PC-3 (cell line): ENCODE results near the gene SPOPL. TPM values are rescaled to one million over a fixed set of nuclear protein-coding genes. Genes with fewer than 3 reads are reported as not detected.

Source experiments
- ATAC-seq: fragments of 200-7000 bp; cut with Tn5 transposase; 2 replicates; pipeline ENCODE4 v1.9.1; 2020; ENCODE audit warnings: mild to moderate bottlenecking, moderate library complexity
- BruUV-seq: library from RNA; stranded (reverse); fragments of 400-500 nt; replicated peaks from 2 replicates; lab custom pipeline; 2021; lab: Mats Ljungman, UMichigan
- CTCF ChIA-PET: fragments of 300-600 bp; sonication (Branson Sonifier 250); formaldehyde crosslinking; loops from one replicate; lab custom pipeline; 2022; ENCODE audit warnings: antibody characterized with exemption; lab: Charles Lee
- POLR2A ChIA-PET: fragments of 300-600 bp; sonication (Branson Sonifier 250); formaldehyde crosslinking; loops from one replicate; lab custom pipeline; 2022; ENCODE audit warnings: antibody characterized with exemption; ENCODE audit not compliant: unreplicated experiment; lab: Charles Lee
- DNase-seq: peaks from one replicate; pipeline ENCODE4 v3.0.0-alpha.2; 2015
- H2AFZ ChIP-seq: fragments of 300-600 bp; sonication (generic); 2 replicates; pipeline ENCODE4 v1.6.0; 2016; ENCODE audit warnings: antibody characterized with exemption, low read length
- H3F3A ChIP-seq: fragments of 300-600 bp; sonication (generic); one replicate; pipeline ENCODE4 v1.6.0; 2017; ENCODE audit warnings: antibody characterized with exemption, low read length, control low read depth, mild to moderate bottlenecking; ENCODE audit not compliant: unreplicated experiment
- H3K27ac ChIP-seq: fragments of 300-600 bp; sonication (generic); 2 replicates; pipeline ENCODE4 v1.5.1; 2016; ENCODE audit warnings: mild to moderate bottlenecking, low read length
- H3K27me3 ChIP-seq: fragments of 300-600 bp; sonication (generic); 2 replicates; pipeline ENCODE4 v1.6.1; 2016; ENCODE audit warnings: low read length, mixed read lengths
- H3K36me3 ChIP-seq: fragments of 300-600 bp; sonication (generic); 2 replicates; pipeline ENCODE4 v1.6.1; 2016; ENCODE audit warnings: low read depth, mixed run types, low read length, mixed read lengths
- H3K4me1 ChIP-seq: fragments of 300-600 bp; sonication (generic); 2 replicates; pipeline ENCODE4 v1.5.1; 2016; ENCODE audit warnings: low read length; ENCODE audit not compliant: insufficient read depth
- H3K4me2 ChIP-seq: fragments of 300-600 bp; sonication (generic); 2 replicates; pipeline ENCODE4 v1.6.0; 2016; ENCODE audit warnings: low read length
- H3K4me3 ChIP-seq: fragments of 300-600 bp; sonication (generic); 2 replicates; pipeline ENCODE4 v1.5.1; 2016; ENCODE audit warnings: mild to moderate bottlenecking, low read length, mixed read lengths
- H3K79me2 ChIP-seq: fragments of 300-600 bp; sonication (generic); 2 replicates; pipeline ENCODE4 v1.6.1; 2017; ENCODE audit warnings: low read length, mixed read lengths
- H3K9ac ChIP-seq: fragments of 300-600 bp; sonication (generic); 2 replicates; pipeline ENCODE4 v1.6.0; 2016; ENCODE audit warnings: mild to moderate bottlenecking, low read length
- H3K9me2 ChIP-seq: fragments of 300-600 bp; sonication (generic); replicated peaks from 2 replicates; pipeline ENCODE4 v1.6.1; 2016; ENCODE audit warnings: mixed run types, low read length, mixed read lengths
- H3K9me3 ChIP-seq: fragments of 300-600 bp; sonication (generic); 2 replicates; pipeline ENCODE4 v1.6.1; 2016; ENCODE audit warnings: low read length, mixed read lengths
- H4K20me1 ChIP-seq: fragments of 300-600 bp; sonication (generic); 2 replicates; pipeline ENCODE4 v1.6.1; 2016; ENCODE audit warnings: low read length, mixed read lengths
- EZH2 ChIP-seq: fragments of 300-600 bp; sonication (generic); IDR thresholded peaks from one replicate; pipeline ENCODE4 v1.6.1; 2017; ENCODE audit warnings: antibody characterized with exemption, mild to moderate bottlenecking, low read length; ENCODE audit not compliant: unreplicated experiment
- EZH2phosphoT487 ChIP-seq: fragments of 300-600 bp; sonication (generic); IDR thresholded peaks from 2 replicates; pipeline ENCODE4 v1.6.1; 2018; ENCODE audit warnings: mild to moderate bottlenecking, antibody characterized with exemption, low read length, borderline replicate concordance
- intact Hi-C: fragments of 100-400 bp; cut with micrococcal nuclease; formaldehyde crosslinking; loops from 2 replicates; pipeline ENCODE4 v1.9.0; 2023
- total RNA-seq: library from RNA; depleted of rRNA; stranded (reverse); fragments of >200 nt; gene quantifications from 2 replicates; pipeline ENCODE4 v1.2.3, GENCODE V29; 2014
- TF ChIP-seq, protein P1 (sequence below): fragments of 300-600 bp; sonication (generic); conservative IDR thresholded peaks from 2 replicates; pipeline ENCODE4 v1.5.1; 2017; ENCODE audit warnings: antibody characterized with exemption, low read depth, mild to moderate bottlenecking, low read length

Gene SPOPL
- total RNA-seq, 1 experiment from 2014 or later, result 10.2 TPM

DNA sequence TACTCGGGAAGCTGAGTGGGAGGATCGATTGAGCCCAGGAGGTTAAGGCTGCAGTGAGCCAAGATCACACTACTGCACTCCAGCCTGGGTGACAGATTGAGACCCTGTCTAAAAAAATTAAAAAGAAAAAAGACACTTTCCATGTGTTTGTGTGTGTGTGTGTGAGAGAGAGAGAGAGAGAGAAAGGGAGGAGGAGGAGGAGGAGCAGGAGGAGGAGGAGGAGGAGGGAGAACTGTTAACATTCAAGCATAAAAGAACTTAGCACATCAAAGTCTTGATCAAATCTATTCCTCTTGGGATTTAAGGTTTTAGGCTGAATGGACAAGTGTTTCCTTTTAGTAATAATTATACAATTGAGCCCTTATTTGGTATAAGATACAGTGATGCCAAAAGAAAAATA, 75.5 kb downstream of the SPOPL start:
- Histone ChIP-seq H3K4me1 (no peaks in the 10 kb centered on the region), H3K9ac (no peak overlapping the region), H3K4me2 (no peak overlapping the region), H3K4me3 (no peak overlapping the region), H3K27ac (no peak overlapping the region), H3K9me3 (no peaks in the 10 kb centered on the region; the same call in 1 of the 2 replicates), H4K20me1 (no peaks in the 10 kb centered on the region), H3F3A (peaks cover 3% of the 10 kb centered on the region), H3K9me2 (no peaks in the 10 kb centered on the region), H3K27me3 (no peaks in the 10 kb centered on the region), H3K79me2 (no peaks in the 10 kb centered on the region), H3K36me3 (peaks cover 7% of the 10 kb centered on the region), H2AFZ (no peak overlapping the region)
- DNase-seq (no peak), ATAC-seq (no peak)
- ChIA-PET POLR2A (no interaction called here), CTCF (no interaction called here)
- intact Hi-C loops, result no loop called here
- no TSS peak for BruUV-seq
- TF ChIP-seq, protein P1, sequence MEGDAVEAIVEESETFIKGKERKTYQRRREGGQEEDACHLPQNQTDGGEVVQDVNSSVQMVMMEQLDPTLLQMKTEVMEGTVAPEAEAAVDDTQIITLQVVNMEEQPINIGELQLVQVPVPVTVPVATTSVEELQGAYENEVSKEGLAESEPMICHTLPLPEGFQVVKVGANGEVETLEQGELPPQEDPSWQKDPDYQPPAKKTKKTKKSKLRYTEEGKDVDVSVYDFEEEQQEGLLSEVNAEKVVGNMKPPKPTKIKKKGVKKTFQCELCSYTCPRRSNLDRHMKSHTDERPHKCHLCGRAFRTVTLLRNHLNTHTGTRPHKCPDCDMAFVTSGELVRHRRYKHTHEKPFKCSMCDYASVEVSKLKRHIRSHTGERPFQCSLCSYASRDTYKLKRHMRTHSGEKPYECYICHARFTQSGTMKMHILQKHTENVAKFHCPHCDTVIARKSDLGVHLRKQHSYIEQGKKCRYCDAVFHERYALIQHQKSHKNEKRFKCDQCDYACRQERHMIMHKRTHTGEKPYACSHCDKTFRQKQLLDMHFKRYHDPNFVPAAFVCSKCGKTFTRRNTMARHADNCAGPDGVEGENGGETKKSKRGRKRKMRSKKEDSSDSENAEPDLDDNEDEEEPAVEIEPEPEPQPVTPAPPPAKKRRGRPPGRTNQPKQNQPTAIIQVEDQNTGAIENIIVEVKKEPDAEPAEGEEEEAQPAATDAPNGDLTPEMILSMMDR, result no peak
- TF ChIP-seq EZH2phosphoT487 (no peak), EZH2 (no peak)

DNA sequence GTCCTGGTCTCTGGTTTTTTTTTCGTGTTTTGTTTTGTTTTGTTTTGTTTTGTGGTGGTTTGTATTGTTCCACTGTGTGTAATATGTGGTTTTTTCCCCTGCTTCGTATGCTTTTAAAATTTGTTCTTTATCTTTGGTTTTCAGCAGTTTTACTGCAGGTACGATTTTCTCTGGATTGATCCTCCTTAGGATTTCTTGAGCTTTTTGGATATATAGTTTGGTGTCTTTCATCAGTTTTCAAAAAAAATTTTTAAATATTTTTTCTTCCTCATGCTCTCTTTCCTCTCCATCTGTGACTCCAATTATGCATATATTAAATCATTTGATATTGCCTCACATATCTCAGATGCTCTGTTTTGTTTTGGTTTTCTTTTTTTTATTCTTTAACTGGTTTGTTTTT, 78.0 kb downstream of the SPOPL start:
- H3K9ac ChIP-seq, result no peak overlapping the region
- peaks cover 3% of the 10 kb centered on the region for H3F3A ChIP-seq
- H3K9me2 ChIP-seq, result no peaks in the 10 kb centered on the region
- BruUV-seq, result no TSS peak
- H3K27me3 ChIP-seq, result no peaks in the 10 kb centered on the region
- no peaks in the 10 kb centered on the region for H4K20me1 ChIP-seq
- no peak for ATAC-seq
- no peaks in the 10 kb centered on the region; the same call in 1 of the 2 replicates for H3K9me3 ChIP-seq
- no peaks in the 10 kb centered on the region for H3K4me1 ChIP-seq
- H2AFZ ChIP-seq, result no peak overlapping the region
- no peak overlapping the region for H3K4me3 ChIP-seq
- ChIA-PET CTCF (no interaction called here), POLR2A (interaction anchor here (0.7 kb wide), 1 partner anchor 363 kb away, joined by 8 read pairs; no protein-coding TSS in a partner anchor)
- peaks cover 7% of the 10 kb centered on the region for H3K36me3 ChIP-seq
- no peak for DNase-seq
- no peak overlapping the region for H3K27ac ChIP-seq
- intact Hi-C loops, result no loop called here
- TF ChIP-seq EZH2, result no peak
- TF ChIP-seq EZH2phosphoT487, result no peak
- TF ChIP-seq, protein P1, result no peak
- H3K4me2 ChIP-seq, result no peak overlapping the region
- H3K79me2 ChIP-seq, result no peaks in the 10 kb centered on the region

DNA sequence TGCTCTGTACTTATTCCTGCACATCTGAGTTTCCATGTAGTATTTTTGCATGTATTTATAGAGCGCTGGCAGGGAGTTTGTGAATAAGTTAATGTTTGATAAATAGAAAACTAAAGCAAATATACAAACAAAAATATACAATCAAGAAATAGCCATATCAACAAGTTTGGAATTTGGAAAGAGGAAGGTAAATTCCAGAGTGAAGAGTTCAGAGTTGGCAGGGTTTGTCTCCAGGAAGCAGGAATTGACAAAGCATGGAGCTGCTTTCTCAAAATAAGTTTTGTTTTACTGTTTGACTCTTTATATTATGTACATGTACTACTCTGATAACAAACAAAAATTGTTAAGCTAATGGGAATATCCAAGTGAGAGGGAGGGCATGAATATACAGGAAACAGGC, 80.3 kb downstream of the SPOPL start:
- CTCF ChIA-PET, result no interaction called here

More for the DNA sequence above, 80.3 kb downstream of the SPOPL start:
- no peaks in the 10 kb centered on the region; the same call in 1 of the 2 replicates for H3K9me3 ChIP-seq
- no peak overlapping the region for H3K9ac ChIP-seq
- intact Hi-C loops, result no loop called here
- H3K4me3 ChIP-seq, result no peak overlapping the region
- no peak for DNase-seq
- TF ChIP-seq, protein P1, result no peak
- TF ChIP-seq EZH2, result no peak
- TF ChIP-seq EZH2phosphoT487, result no peak
- no peak overlapping the region for H3K27ac ChIP-seq
- H3K9me2 ChIP-seq, result no peaks in the 10 kb centered on the region
- no peaks in the 10 kb centered on the region for H3K4me1 ChIP-seq
- H3K4me2 ChIP-seq, result no peak overlapping the region
- no peaks in the 10 kb centered on the region for H3K27me3 ChIP-seq
- no peak; the same call in 1 of the 2 replicates for ATAC-seq
- H3K36me3 ChIP-seq, result peaks cover 7% of the 10 kb centered on the region
- no peaks in the 10 kb centered on the region for H4K20me1 ChIP-seq
- no peaks in the 10 kb centered on the region for H3K79me2 ChIP-seq
- H2AFZ ChIP-seq, result no peak overlapping the region
- no TSS peak for BruUV-seq
- H3F3A ChIP-seq, result peaks cover 3% of the 10 kb centered on the region
- POLR2A ChIA-PET, result no interaction called here
